Fibroblast of lung (primary cell): ENCODE measurements around the gene CACNG4. TPM values are rescaled to one million over a fixed set of nuclear protein-coding genes. Genes with fewer than 3 reads are reported as not detected.
"Not testable (repeated sequence)": the region's sequence is repeated elsewhere in the genome, so short reads cannot be mapped to it uniquely, and the experiment has no call there.

Experiments
- DNase-seq, 2 donors: peaks; one replicate each; pipeline versions ENCODE4 v3.0.0 to v3.0.0-alpha.2; 2010; ENCODE audit warnings: low read depth in 2 of 2
- H2AFZ ChIP-seq: 2 replicates; pipeline ENCODE4 v1.5.1; 2012; ENCODE audit warnings: low read length, control low read depth, inconsistent platforms
- H3K27ac ChIP-seq: 2 replicates; pipeline ENCODE4 v1.5.1; 2011; ENCODE audit warnings: low read length, control low read depth; ENCODE audit not compliant: insufficient read depth
- H3K27me3 ChIP-seq: 2 replicates; pipeline ENCODE4 v1.5.1; 2011; ENCODE audit warnings: mild to moderate bottlenecking, low read length; ENCODE audit not compliant: control insufficient read depth, insufficient read depth
- H3K36me3 ChIP-seq: 2 replicates; pipeline ENCODE4 v1.5.1; 2011; ENCODE audit warnings: low read length; ENCODE audit not compliant: control insufficient read depth, insufficient read depth
- H3K4me1 ChIP-seq: 2 replicates; pipeline ENCODE4 v1.5.1; 2011; ENCODE audit warnings: low read length; ENCODE audit not compliant: control insufficient read depth, insufficient read depth; ENCODE audit errors: extremely low read depth
- H3K4me2 ChIP-seq: 2 replicates; pipeline ENCODE4 v1.5.1; 2011; ENCODE audit warnings: low read length, control low read depth; ENCODE audit not compliant: insufficient read depth; ENCODE audit errors: extremely low read depth
- H3K4me3 ChIP-seq, 4 experiments: fragments of 200-600 bp in 1 of 4; sonication (generic) in 1 of 4; replicated peaks in 1 of 4; 2 replicates each; pipeline ENCODE4 v1.5.1; 2011 to 2016; ENCODE audit warnings: low read length in 4 of 4, low read depth in 3 of 4, mild to moderate bottlenecking in 3 of 4, control low read depth in 2 of 4, inconsistent platforms in 1 of 4, mixed read lengths in 1 of 4; ENCODE audit not compliant: insufficient read depth in 1 of 4; ENCODE audit errors: control extremely low read depth in 1 of 4
- H3K79me2 ChIP-seq: 2 replicates; pipeline ENCODE4 v1.5.1; 2012; ENCODE audit warnings: mild to moderate bottlenecking, low read length, inconsistent platforms; ENCODE audit not compliant: control insufficient read depth, insufficient read depth
- H3K9ac ChIP-seq: 2 replicates; pipeline ENCODE4 v1.5.1; 2011; ENCODE audit warnings: mild to moderate bottlenecking, low read length, control low read depth; ENCODE audit not compliant: insufficient read depth
- H3K9me3 ChIP-seq: 2 replicates; pipeline ENCODE4 v1.5.1; 2012; ENCODE audit warnings: low read depth, low read length; ENCODE audit not compliant: control insufficient read depth, insufficient read depth
- H4K20me1 ChIP-seq: 2 replicates; pipeline ENCODE4 v1.5.1; 2011; ENCODE audit warnings: low read length; ENCODE audit not compliant: control insufficient read depth, insufficient read depth; ENCODE audit errors: extremely low read depth
- EZH2 ChIP-seq: IDR thresholded peaks from 2 replicates; pipeline ENCODE4 v1.5.1; 2012; ENCODE audit warnings: low read length, control low read depth, mild to moderate bottlenecking; ENCODE audit errors: missing control alignments
- polyA plus RNA-seq, 2 donors: library from polyadenylated mRNA; depleted of rRNA in 1 of 2; stranded (reverse) in 1 of 2; unstranded in 1 of 2; fragments of >200 nt; gene quantifications; 2 replicates each; pipeline ENCODE4 v1.2.1, GENCODE V29; 2011 to 2012; ENCODE audit warnings: missing spikeins in 1 of 2
- total RNA-seq: library from RNA; depleted of rRNA; stranded (reverse); fragments of >200 nt; gene quantifications from 2 replicates; pipeline ENCODE4 v1.2.1, GENCODE V29; 2014
- TF ChIP-seq, protein P1 (sequence below), 2 donors: IDR thresholded peaks in 1 of 2; conservative IDR thresholded peaks in 1 of 2; 1 replicate in 1 of 2; 2 replicates in 1 of 2; pipeline ENCODE4 v1.5.1; 2011 to 2012; ENCODE audit warnings: low read length in 2 of 2, control low read depth in 1 of 2, inconsistent platforms in 1 of 2, low read depth in 1 of 2, mild to moderate bottlenecking in 1 of 2

CACNG4 gene
- total and polyA plus RNA-seq, 2 donors (not counting 1 experiment from before 2014, with no cell fraction given) = not detected

GRCh38 chr17:66970797-66971196 is 6.3 kb downstream of the CACNG4 start:
- Histone ChIP-seq H3K27me3 (peaks cover 32% of the 10 kb centered on the region), H3K9me3 (no peaks in the 10 kb centered on the region), H3K36me3 (no peaks in the 10 kb centered on the region), H2AFZ (no peak overlapping the region), H4K20me1 (no peaks in the 10 kb centered on the region), H3K4me2 (no peak overlapping the region), H3K4me3 (no peak overlapping the region), H3K4me1 (no peaks in the 10 kb centered on the region), H3K9ac (no peak overlapping the region), H3K27ac (no peak overlapping the region), H3K79me2 (no peaks in the 10 kb centered on the region)
- TF ChIP-seq, protein P1, sequence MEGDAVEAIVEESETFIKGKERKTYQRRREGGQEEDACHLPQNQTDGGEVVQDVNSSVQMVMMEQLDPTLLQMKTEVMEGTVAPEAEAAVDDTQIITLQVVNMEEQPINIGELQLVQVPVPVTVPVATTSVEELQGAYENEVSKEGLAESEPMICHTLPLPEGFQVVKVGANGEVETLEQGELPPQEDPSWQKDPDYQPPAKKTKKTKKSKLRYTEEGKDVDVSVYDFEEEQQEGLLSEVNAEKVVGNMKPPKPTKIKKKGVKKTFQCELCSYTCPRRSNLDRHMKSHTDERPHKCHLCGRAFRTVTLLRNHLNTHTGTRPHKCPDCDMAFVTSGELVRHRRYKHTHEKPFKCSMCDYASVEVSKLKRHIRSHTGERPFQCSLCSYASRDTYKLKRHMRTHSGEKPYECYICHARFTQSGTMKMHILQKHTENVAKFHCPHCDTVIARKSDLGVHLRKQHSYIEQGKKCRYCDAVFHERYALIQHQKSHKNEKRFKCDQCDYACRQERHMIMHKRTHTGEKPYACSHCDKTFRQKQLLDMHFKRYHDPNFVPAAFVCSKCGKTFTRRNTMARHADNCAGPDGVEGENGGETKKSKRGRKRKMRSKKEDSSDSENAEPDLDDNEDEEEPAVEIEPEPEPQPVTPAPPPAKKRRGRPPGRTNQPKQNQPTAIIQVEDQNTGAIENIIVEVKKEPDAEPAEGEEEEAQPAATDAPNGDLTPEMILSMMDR (conservative IDR thresholded peaks at IDR 0.05 in 1 of 2, IDR thresholded peaks at IDR 0.05 in 1 of 2; ENCODE audit: low read depth in 1 of 2, low read length in 2 of 2) = no peak
- no peak for TF ChIP-seq EZH2
- no peak for DNase-seq

DNA sequence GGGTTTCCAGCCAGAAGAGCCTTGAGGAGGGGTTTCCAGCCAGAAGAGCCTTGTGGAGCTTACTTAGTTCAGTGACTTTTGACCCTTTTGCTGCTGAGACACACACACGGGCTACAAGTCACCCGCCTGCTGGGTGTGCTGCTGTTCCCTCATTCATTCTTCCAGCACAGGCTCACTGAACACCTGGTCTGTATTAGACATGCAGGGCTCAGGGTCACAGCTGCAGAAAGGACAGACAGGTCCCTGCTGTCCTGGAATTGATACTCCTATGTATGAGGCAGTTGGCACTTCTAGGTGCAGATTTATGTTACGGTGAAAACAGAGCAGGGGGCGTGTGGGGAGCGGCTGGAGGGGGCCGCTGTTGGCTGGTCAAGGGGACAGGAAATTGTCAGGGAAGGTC is 6.8 kb downstream of the CACNG4 start:
- H3K27me3 ChIP-seq = peaks cover 31% of the 10 kb centered on the region
- no peak overlapping the region for H3K4me3 ChIP-seq
- H3K9ac ChIP-seq = no peak overlapping the region
- no peaks in the 10 kb centered on the region for H3K4me1 ChIP-seq
- TF ChIP-seq, protein P1 (conservative IDR thresholded peaks at IDR 0.05 in 1 of 2, IDR thresholded peaks at IDR 0.05 in 1 of 2; ENCODE audit: low read depth in 1 of 2, low read length in 2 of 2) = no peak
- TF ChIP-seq EZH2 = no peak
- H3K9me3 ChIP-seq = no peaks in the 10 kb centered on the region
- no peak overlapping the region for H3K27ac ChIP-seq
- no peak overlapping the region for H3K4me2 ChIP-seq
- no peaks in the 10 kb centered on the region for H3K36me3 ChIP-seq
- no peak for DNase-seq
- no peaks in the 10 kb centered on the region for H3K79me2 ChIP-seq
- H4K20me1 ChIP-seq = no peaks in the 10 kb centered on the region
- H2AFZ ChIP-seq = no peak overlapping the region

- H3K9ac ChIP-seq = no peak overlapping the region
- H3K9me3 ChIP-seq = no peaks in the 10 kb centered on the region
- no peaks in the 10 kb centered on the region for H3K36me3 ChIP-seq
- H3K4me2 ChIP-seq = no peak overlapping the region
- H3K27ac ChIP-seq = no peak overlapping the region
- no peaks in the 10 kb centered on the region for H4K20me1 ChIP-seq
- no peak overlapping the region for H2AFZ ChIP-seq
- TF ChIP-seq, protein P1 (conservative IDR thresholded peaks at IDR 0.05 in 1 of 2, IDR thresholded peaks at IDR 0.05 in 1 of 2; ENCODE audit: low read depth in 1 of 2, low read length in 2 of 2) = no peak
- no peak for TF ChIP-seq EZH2
- H3K4me3 ChIP-seq = no peak overlapping the region
- no peaks in the 10 kb centered on the region for H3K4me1 ChIP-seq
- no peak for DNase-seq
- H3K27me3 ChIP-seq = peaks cover 30% of the 10 kb centered on the region
- no peaks in the 10 kb centered on the region for H3K79me2 ChIP-seq
Measured at GRCh38 chr17:66971730-66972441, 7.4 kb downstream of the CACNG4 start.

GRCh38 chr17:66972442-66972830 is 7.9 kb downstream of the CACNG4 start:
- DNase-seq, H3K4me3 ChIP-seq, H2AFZ ChIP-seq, H3K9ac ChIP-seq, H4K20me1 ChIP-seq, H3K79me2 ChIP-seq, H3K4me1 ChIP-seq, H3K27ac ChIP-seq, H3K4me2 ChIP-seq, H3K36me3 ChIP-seq, H3K9me3 ChIP-seq: not testable (repeated sequence)
- H3K27me3 ChIP-seq = peaks cover 24% of the 10 kb centered on the region
